MCF 10A (cell line): ENCODE results near the gene SYNE1. TPM values are rescaled to one million over a fixed set of nuclear protein-coding genes. Genes with fewer than 3 reads are reported as not detected.

Source experiments
- BruUV-seq: library from RNA; stranded (reverse); fragments of 400-500 nt; replicated peaks from 2 replicates; lab custom pipeline; 2021; lab: Mats Ljungman, UMichigan
- CTCF ChIA-PET: fragments of 300-600 bp; sonication (Branson Sonifier 250); formaldehyde crosslinking; extraction: SDS; loops from one replicate; lab custom pipeline; 2021; ENCODE audit warnings: antibody characterized with exemption, inconsistent platforms; lab: Yijun Ruan, JAX
- POLR2A ChIA-PET: fragments of 300-600, 350-650 bp; sonication (Branson Sonifier 250); formaldehyde crosslinking; extraction: SDS; loops from one replicate; lab custom pipeline; 2020; ENCODE audit warnings: antibody characterized with exemption, inconsistent platforms; lab: Yijun Ruan, JAX
- DNase-seq: peaks from one replicate; pipeline ENCODE4 v3.0.0-alpha.2; 2018; ENCODE audit not compliant: unreplicated experiment
- H3K27ac Mint-ChIP-seq: one replicate; pipeline ENCODE4 v1.8.0; 2022; ENCODE audit warnings: mild to moderate bottlenecking, low read depth, mixed read lengths; ENCODE audit not compliant: unreplicated experiment
- H3K27me3 Mint-ChIP-seq: one replicate; pipeline ENCODE4 v1.8.0; 2022; ENCODE audit warnings: mixed read lengths; ENCODE audit not compliant: insufficient read depth, unreplicated experiment
- H3K36me3 Mint-ChIP-seq: one replicate; pipeline ENCODE4 v1.8.0; 2022; ENCODE audit warnings: mild to moderate bottlenecking, moderate library complexity, mixed read lengths; ENCODE audit not compliant: insufficient read depth, unreplicated experiment
- H3K4me1 Mint-ChIP-seq: one replicate; pipeline ENCODE4 v1.8.0; 2022; ENCODE audit warnings: mixed read lengths; ENCODE audit not compliant: insufficient read depth, unreplicated experiment
- H3K4me3 Mint-ChIP-seq: one replicate; pipeline ENCODE4 v1.8.0; 2022; ENCODE audit warnings: mild to moderate bottlenecking, moderate library complexity, mixed read lengths; ENCODE audit not compliant: unreplicated experiment
- H3K9me3 Mint-ChIP-seq: one replicate; pipeline ENCODE4 v1.8.0; 2022; ENCODE audit warnings: mixed read lengths; ENCODE audit not compliant: unreplicated experiment
- CTCF ChIP-seq: fragments of 200-600 bp; IDR thresholded peaks from one replicate; pipeline ENCODE4 v1.8.0; 2022; ENCODE audit warnings: antibody characterized with exemption, mild to moderate bottlenecking; ENCODE audit not compliant: unreplicated experiment
- intact Hi-C: fragments of 100-400 bp; cut with micrococcal nuclease; formaldehyde crosslinking; loops from 2 replicates; pipeline ENCODE4 v1.14.1; 2022
- total RNA-seq: library from RNA; stranded (reverse); gene quantifications from 2 replicates; pipeline ENCODE4 v1.2.3, GENCODE V29; 2022

The SYNE1 gene
- total RNA-seq, 1 experiment from 2014 or later: 25.4 TPM

DNA sequence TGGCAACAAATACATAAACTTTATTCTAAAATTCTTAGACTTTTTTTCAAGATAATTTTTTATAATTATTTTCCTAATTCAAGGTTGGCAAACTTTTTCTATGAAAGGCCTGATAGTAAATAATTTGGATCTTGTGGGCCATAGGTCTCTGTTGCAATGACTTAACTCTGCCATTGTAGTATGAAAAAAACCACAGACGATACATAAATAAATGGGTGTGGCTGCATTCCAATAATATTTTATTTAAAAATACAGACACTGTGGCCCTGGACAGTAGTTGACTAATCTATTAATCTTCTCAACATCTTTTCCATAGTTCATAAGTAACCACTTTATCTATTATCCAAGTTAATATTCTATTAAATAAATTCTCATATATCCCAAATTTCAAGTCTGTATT lies 281.1 kb downstream of the SYNE1 start:
- ChIA-PET POLR2A (no interaction called here), CTCF (no interaction called here)
- no peak for DNase-seq
- peaks cover 27% of the 10 kb centered on the region for H3K36me3 Mint-ChIP-seq
- intact Hi-C loops: loop anchor here (1.0 to 10.0 kb wide), 2 partner anchors 88 to 661 kb away; no protein-coding TSS in a partner anchor
- H3K27ac Mint-ChIP-seq: no peak overlapping the region
- no peaks in the 10 kb centered on the region for H3K9me3 Mint-ChIP-seq
- H3K27me3 Mint-ChIP-seq: no peaks in the 10 kb centered on the region
- H3K4me3 Mint-ChIP-seq: no peak overlapping the region
- H3K4me1 Mint-ChIP-seq: peaks cover 5% of the 10 kb centered on the region
- BruUV-seq: no TSS peak
- no peak for TF ChIP-seq CTCF

DNA sequence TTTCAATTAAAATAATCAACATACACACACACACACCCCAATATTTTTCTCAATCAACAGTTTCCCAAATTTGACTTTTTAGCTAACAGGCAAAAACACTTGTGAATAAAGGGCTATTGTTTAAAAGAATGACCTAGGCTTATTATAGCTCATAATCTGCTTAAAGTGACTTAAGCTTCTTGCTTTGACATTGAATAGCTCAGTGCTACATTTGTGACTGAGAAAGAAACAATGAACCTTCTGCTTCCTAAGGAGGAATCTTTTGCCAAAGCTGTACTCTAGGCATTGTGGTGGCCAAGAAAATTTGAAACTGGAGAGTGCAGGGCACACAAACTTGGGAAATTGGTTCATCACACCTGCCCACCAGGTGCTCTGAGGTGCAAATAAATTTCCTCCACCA lies 282.0 kb downstream of the SYNE1 start:
- BruUV-seq: no TSS peak
- no peak for DNase-seq
- H3K36me3 Mint-ChIP-seq: peaks cover 27% of the 10 kb centered on the region
- no peak for TF ChIP-seq CTCF
- no peak overlapping the region for H3K27ac Mint-ChIP-seq
- no peaks in the 10 kb centered on the region for H3K27me3 Mint-ChIP-seq
- ChIA-PET CTCF (interaction anchor here (1.1 to 1.3 kb wide), 3 partner anchors 17 to 54 kb away, joined by 3 to 8 read pairs (median 3); no protein-coding TSS in a partner anchor), POLR2A (interaction anchor here (1.7 kb wide), 1 partner anchor 53 kb away, joined by 7 read pairs; no protein-coding TSS in a partner anchor)
- intact Hi-C loops: loop anchor here (10.0 kb wide), 1 partner anchor 660 kb away; no protein-coding TSS in a partner anchor
- no peak overlapping the region for H3K4me3 Mint-ChIP-seq
- no peaks in the 10 kb centered on the region for H3K9me3 Mint-ChIP-seq
- H3K4me1 Mint-ChIP-seq: peaks cover 5% of the 10 kb centered on the region

DNA sequence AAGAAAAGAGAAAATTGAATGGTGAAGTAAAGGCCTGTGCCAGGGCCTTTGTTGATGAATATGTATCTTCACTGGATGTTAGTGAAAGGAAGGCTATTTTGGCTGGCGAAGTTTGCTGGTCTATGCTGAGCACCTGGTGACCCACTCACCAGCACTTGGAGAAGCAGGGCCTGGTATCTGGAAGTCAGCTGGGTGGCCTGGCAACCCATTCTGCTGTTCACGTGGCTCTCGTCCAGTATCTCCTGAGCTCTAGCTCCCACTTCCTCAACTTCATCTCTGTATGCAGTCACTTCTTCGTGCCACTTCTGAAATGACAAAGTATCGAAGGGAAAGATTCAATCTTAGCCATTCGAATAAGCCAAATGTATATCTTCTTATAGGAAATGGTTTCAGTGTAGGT lies 283.7 kb downstream of the SYNE1 start:
- Mint-ChIP-seq H3K27ac (no peak overlapping the region), H3K27me3 (no peaks in the 10 kb centered on the region), H3K4me3 (no peak overlapping the region), H3K36me3 (peaks cover 27% of the 10 kb centered on the region), H3K9me3 (no peaks in the 10 kb centered on the region), H3K4me1 (peaks cover 5% of the 10 kb centered on the region)
- POLR2A ChIA-PET: interaction anchor here (1.0 kb wide), 1 partner anchor 24 kb away, joined by 4 read pairs; no protein-coding TSS in a partner anchor
- no peak for TF ChIP-seq CTCF
- intact Hi-C loops: loop anchor here (10.0 kb wide), 1 partner anchor 659 kb away; no protein-coding TSS in a partner anchor
- CTCF ChIA-PET: interaction anchor here (0.6 kb wide), 1 partner anchor 131 kb away, joined by 4 read pairs; no protein-coding TSS in a partner anchor
- no TSS peak for BruUV-seq
- no peak for DNase-seq

- no peak overlapping the region for H3K4me3 Mint-ChIP-seq
- no peak for TF ChIP-seq CTCF
- intact Hi-C loops: loop anchor here (10.0 kb wide), 1 partner anchor 657 kb away; no protein-coding TSS in a partner anchor
- ChIA-PET POLR2A (no interaction called here), CTCF (interaction anchor here (3.2 kb wide), 1 partner anchor 13 kb away, joined by 16 read pairs; no protein-coding TSS in a partner anchor)
- H3K27me3 Mint-ChIP-seq: no peaks in the 10 kb centered on the region
- no peak overlapping the region for H3K27ac Mint-ChIP-seq
- peaks cover 4% of the 10 kb centered on the region for H3K4me1 Mint-ChIP-seq
- H3K9me3 Mint-ChIP-seq: no peaks in the 10 kb centered on the region
- no TSS peak for BruUV-seq
- DNase-seq: no peak
- peaks cover 21% of the 10 kb centered on the region for H3K36me3 Mint-ChIP-seq
Observed at GRCh38 chr6:152351742-152352141, 285.4 kb downstream of the SYNE1 start.
